K562 (cell line): ENCODE results near the gene GALNT7. TPM values are rescaled to one million over a fixed set of nuclear protein-coding genes. Genes with fewer than 3 reads are reported as not detected.
A peak's percentile ranks its signal among the peaks of the same experiment; 100 is the strongest.

ENCODE experiments used
- DACH1 ChIP-seq: fragments of 450-650 bp; IDR thresholded peaks from 2 replicates; pipeline ENCODE4 v1.6.1; 2018; ENCODE audit not compliant: partially characterized antibody
- DDX20 ChIP-seq: fragments of 450-650 bp; IDR thresholded peaks from 2 replicates; pipeline ENCODE4 v1.6.1; 2016; ENCODE audit warnings: missing genetic modification characterization, low read depth, mild to moderate bottlenecking, missing compliant biosample characterization, moderate library complexity
- HDAC2 ChIP-seq: fragments of 450-650 bp; IDR thresholded peaks from 2 replicates; pipeline ENCODE4 v1.6.1; 2016; ENCODE audit warnings: mild to moderate bottlenecking
- MED1 ChIP-seq: sonication (generic); formaldehyde crosslinking; IDR thresholded peaks from 2 replicates; pipeline ENCODE4 v1.8.1; 2023; ENCODE audit warnings: missing genetic modification reagents, borderline replicate concordance
- NFIC ChIP-seq: fragments of 450-650 bp; IDR thresholded peaks from 2 replicates; pipeline ENCODE4 v1.6.1; 2017; ENCODE audit warnings: mild to moderate bottlenecking, inconsistent platforms
- NFXL1 ChIP-seq: fragments of 450-650 bp; formaldehyde crosslinking; IDR thresholded peaks from 2 replicates; pipeline ENCODE4 v1.4.0; 2021; ENCODE audit warnings: mild to moderate bottlenecking
- NR1H2 ChIP-seq: sonication (generic); formaldehyde crosslinking; IDR thresholded peaks from 2 replicates; pipeline ENCODE4 v1.4.0; 2020; ENCODE audit warnings: mild to moderate bottlenecking, missing genetic modification reagents
- NR2C2 ChIP-seq, 2 experiments: fragments of 200-800 bp in 1 of 2; sonication (Bioruptor generic) in 1 of 2; sonication (generic) in 1 of 2; formaldehyde crosslinking in 1 of 2; IDR thresholded peaks; 2 replicates each; pipeline versions ENCODE4 v1.6.1 to v1.8.0; 2016 to 2022; ENCODE audit warnings: mild to moderate bottlenecking in 1 of 2, missing compliant biosample characterization in 1 of 2, missing genetic modification characterization in 1 of 2, missing genetic modification reagents in 1 of 2
- PPARD ChIP-seq: fragments of 250-450 bp; sonication (Bioruptor Pico); IDR thresholded peaks from 2 replicates; pipeline ENCODE4 v1.8.0; 2022; ENCODE audit warnings: inconsistent platforms, mild to moderate bottlenecking, moderate library complexity
- PYGO2 ChIP-seq: fragments of 450-650 bp; IDR thresholded peaks from 2 replicates; pipeline ENCODE4 v1.6.1; 2016; ENCODE audit warnings: mild to moderate bottlenecking, missing genetic modification characterization, moderate library complexity, missing compliant biosample characterization
- SREBF2 ChIP-seq: sonication (generic); formaldehyde crosslinking; IDR thresholded peaks from 2 replicates; pipeline ENCODE4 v1.4.0; 2020; ENCODE audit warnings: mild to moderate bottlenecking, missing genetic modification reagents
- ZBTB17 ChIP-seq: fragments of 450-650 bp; formaldehyde crosslinking; IDR thresholded peaks from 2 replicates; pipeline ENCODE4 v1.4.0; 2020; ENCODE audit warnings: mild to moderate bottlenecking
- ZC3H11A ChIP-seq: IDR thresholded peaks from 2 replicates; pipeline ENCODE4 v1.6.1; 2012; ENCODE audit warnings: low read depth, low read length, improper control_type of control experiment
- ZKSCAN8 ChIP-seq: fragments of 200-800 bp; sonication (Bioruptor generic); IDR thresholded peaks from 2 replicates; pipeline ENCODE4 v1.6.1; 2016; ENCODE audit warnings: missing genetic modification characterization, missing compliant biosample characterization
- ZNF197 ChIP-seq: fragments of 200-800 bp; sonication (Bioruptor generic); IDR thresholded peaks from 2 replicates; pipeline ENCODE4 v1.6.1; 2016; ENCODE audit warnings: low read depth, missing genetic modification characterization, missing compliant biosample characterization
- ZNF408 ChIP-seq: fragments of 250-450 bp; sonication (Bioruptor Pico); IDR thresholded peaks from 2 replicates; pipeline ENCODE4 v1.4.0; 2020; ENCODE audit warnings: low read depth, mild to moderate bottlenecking, moderate library complexity
- polyA plus RNA-seq, 8 experiments: library from polyadenylated mRNA; depleted of rRNA in 4 of 8; stranded (reverse) in 5 of 8; unstranded in 3 of 8; fragments of >200 nt; fragmentation: Nextera tagmentation in 2 of 8; fragmentation: Illumina TruSeq in 1 of 8; extraction: Ambion mirVana in 2 of 8; extraction: Trizol in 1 of 8; gene quantifications; 2 replicates each; pipeline versions ENCODE4 v1.2.1 to v1.2.3, GENCODE V29; 2011 to 2014; ENCODE audit warnings: inconsistent platforms in 1 of 8, missing spikeins in 1 of 8
- total RNA-seq, 7 experiments: library from RNA; depleted of rRNA in 6 of 7; stranded (reverse); fragments of >200 nt in 6 of 7; fragmentation: Illumina TruSeq in 2 of 7; extraction: Trizol in 2 of 7; gene quantifications; 2 replicates each; pipeline versions ENCODE4 v1.2.1 to v1.2.3, GENCODE V29; 2011 to 2021; ENCODE audit warnings: low replicate concordance in 1 of 7
- TF ChIP-seq, protein P1 (sequence below), 2 experiments: fragments of 450-650 bp in 1 of 2; IDR thresholded peaks; 2 replicates each; pipeline ENCODE4 v1.6.1; 2011 to 2017; ENCODE audit warnings: low read depth in 2 of 2, antibody characterized with exemption in 1 of 2, borderline replicate concordance in 1 of 2, low read length in 1 of 2, mild to moderate bottlenecking in 1 of 2, mixed read lengths in 1 of 2; ENCODE audit not compliant: control insufficient read depth in 1 of 2
- TF ChIP-seq, protein P2 (sequence below): IDR thresholded peaks from 2 replicates; pipeline ENCODE4 v1.6.1; 2014; ENCODE audit warnings: antibody characterized with exemption
- TF ChIP-seq, protein P3 (sequence below): fragments of 450-650 bp; formaldehyde crosslinking; IDR thresholded peaks from 2 replicates; pipeline ENCODE4 v1.4.0; 2020; ENCODE audit warnings: mild to moderate bottlenecking, mixed read lengths
- TF ChIP-seq, protein P4 (sequence below), 2 experiments: IDR thresholded peaks; 2 replicates each; pipeline ENCODE4 v1.6.1; 2011; ENCODE audit warnings: borderline replicate concordance in 1 of 2, control low read depth in 1 of 2, low read depth in 1 of 2, low read length in 1 of 2, mild to moderate bottlenecking in 1 of 2, mixed read lengths in 1 of 2, moderate library complexity in 1 of 2; ENCODE audit not compliant: insufficient read depth in 1 of 2, insufficient read length in 1 of 2, poor library complexity in 1 of 2, severe bottlenecking in 1 of 2; ENCODE audit errors: extremely low read depth in 1 of 2

GALNT7 gene
- total and polyA plus RNA-seq, 9 of the 15 experiments (the other 6 are each of a cell fraction or from before 2014, with no cell fraction given), result 16.7 to 38.7 (median 31.1) TPM

DNA sequence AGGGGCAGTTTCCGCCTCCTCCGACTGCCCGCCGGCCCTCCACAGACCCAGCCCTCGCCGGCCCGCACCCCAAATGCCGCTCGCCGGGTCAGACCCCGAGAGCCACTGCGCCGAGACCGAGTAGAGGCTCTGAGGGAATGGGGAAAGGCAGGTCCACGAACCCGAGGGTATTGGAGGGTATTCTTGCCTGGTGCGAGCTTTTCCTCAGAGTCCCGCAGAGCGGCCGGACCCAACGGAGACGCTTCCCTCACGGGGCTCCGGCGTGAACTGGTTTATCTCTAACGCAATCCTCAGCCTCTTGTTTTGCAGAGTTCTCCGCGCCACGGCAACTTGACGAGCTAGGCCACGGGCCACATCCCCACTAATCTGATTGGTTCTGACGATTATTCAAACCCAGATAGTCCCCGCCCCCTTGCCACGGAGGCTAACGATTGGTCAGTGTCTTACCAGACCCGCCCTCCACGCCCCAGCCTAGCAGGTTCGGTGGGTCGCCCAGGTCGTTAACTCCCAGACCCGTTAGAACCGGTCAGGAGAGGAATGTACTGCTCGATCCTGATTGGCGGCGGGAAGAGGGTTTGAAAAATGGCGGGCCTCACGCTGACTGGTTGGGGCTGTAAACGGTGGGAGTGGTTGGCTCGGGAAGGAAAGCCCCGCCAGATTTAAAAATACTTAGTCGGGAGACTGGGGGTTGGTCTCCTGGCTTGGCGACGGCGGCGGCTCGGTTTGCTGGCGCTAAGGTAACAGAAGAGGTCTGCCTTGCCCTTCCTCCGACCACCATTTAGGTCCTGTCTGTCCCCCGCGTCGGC, 165.7 kb downstream of the GALNT7 start, which contains the start of gene HMGB2 (continued):
- TF ChIP-seq, protein P1, sequence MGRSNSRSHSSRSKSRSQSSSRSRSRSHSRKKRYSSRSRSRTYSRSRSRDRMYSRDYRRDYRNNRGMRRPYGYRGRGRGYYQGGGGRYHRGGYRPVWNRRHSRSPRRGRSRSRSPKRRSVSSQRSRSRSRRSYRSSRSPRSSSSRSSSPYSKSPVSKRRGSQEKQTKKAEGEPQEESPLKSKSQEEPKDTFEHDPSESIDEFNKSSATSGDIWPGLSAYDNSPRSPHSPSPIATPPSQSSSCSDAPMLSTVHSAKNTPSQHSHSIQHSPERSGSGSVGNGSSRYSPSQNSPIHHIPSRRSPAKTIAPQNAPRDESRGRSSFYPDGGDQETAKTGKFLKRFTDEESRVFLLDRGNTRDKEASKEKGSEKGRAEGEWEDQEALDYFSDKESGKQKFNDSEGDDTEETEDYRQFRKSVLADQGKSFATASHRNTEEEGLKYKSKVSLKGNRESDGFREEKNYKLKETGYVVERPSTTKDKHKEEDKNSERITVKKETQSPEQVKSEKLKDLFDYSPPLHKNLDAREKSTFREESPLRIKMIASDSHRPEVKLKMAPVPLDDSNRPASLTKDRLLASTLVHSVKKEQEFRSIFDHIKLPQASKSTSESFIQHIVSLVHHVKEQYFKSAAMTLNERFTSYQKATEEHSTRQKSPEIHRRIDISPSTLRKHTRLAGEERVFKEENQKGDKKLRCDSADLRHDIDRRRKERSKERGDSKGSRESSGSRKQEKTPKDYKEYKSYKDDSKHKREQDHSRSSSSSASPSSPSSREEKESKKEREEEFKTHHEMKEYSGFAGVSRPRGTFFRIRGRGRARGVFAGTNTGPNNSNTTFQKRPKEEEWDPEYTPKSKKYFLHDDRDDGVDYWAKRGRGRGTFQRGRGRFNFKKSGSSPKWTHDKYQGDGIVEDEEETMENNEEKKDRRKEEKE (IDR thresholded peaks at IDR 0.05; ENCODE audit: borderline replicate concordance in 1 of 2, control insufficient read depth in 1 of 2, low read depth in 2 of 2, low read length in 1 of 2), result peak in 1 of 2 experiments; percentile 46; a peak in 1 of 4 replicates
- TF ChIP-seq SREBF2 (CRISPR knock-in tag), result no peak
- TF ChIP-seq PPARD (CRISPR knock-in tag), result no peak
- TF ChIP-seq, protein P2, sequence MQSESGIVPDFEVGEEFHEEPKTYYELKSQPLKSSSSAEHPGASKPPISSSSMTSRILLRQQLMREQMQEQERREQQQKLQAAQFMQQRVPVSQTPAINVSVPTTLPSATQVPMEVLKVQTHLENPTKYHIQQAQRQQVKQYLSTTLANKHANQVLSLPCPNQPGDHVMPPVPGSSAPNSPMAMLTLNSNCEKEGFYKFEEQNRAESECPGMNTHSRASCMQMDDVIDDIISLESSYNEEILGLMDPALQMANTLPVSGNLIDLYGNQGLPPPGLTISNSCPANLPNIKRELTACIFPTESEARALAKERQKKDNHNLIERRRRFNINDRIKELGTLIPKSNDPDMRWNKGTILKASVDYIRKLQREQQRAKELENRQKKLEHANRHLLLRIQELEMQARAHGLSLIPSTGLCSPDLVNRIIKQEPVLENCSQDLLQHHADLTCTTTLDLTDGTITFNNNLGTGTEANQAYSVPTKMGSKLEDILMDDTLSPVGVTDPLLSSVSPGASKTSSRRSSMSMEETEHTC, result no peak
- TF ChIP-seq MED1 (CRISPR knock-in tag), result no peak
- TF ChIP-seq ZBTB17 (CRISPR knock-in tag), result no peak
- no peak for TF ChIP-seq NR1H2
- TF ChIP-seq ZKSCAN8 (CRISPR knock-in tag), result no peak
- peak; percentile 53; the same call in 1 of the 2 replicates for TF ChIP-seq NR2C2 (CRISPR knock-in tag; IDR thresholded peaks at IDR 0.05)
- TF ChIP-seq NR2C2 (tag; IDR thresholded peaks at IDR 0.05), result peak; percentile 65
- no peak for TF ChIP-seq ZC3H11A
- no peak for TF ChIP-seq DDX20
- TF ChIP-seq ZNF197 (CRISPR knock-in tag), result no peak
- no peak; the same call in 1 of the 2 replicates for TF ChIP-seq NFIC
- 0 out of 2 replicates have a peak, but pooled peaks have one; percentile 56 for TF ChIP-seq HDAC2
- TF ChIP-seq PYGO2 (tag), result no peak
- no peak for TF ChIP-seq ZNF408
- TF ChIP-seq NFXL1, result no peak
- TF ChIP-seq, protein P3, sequence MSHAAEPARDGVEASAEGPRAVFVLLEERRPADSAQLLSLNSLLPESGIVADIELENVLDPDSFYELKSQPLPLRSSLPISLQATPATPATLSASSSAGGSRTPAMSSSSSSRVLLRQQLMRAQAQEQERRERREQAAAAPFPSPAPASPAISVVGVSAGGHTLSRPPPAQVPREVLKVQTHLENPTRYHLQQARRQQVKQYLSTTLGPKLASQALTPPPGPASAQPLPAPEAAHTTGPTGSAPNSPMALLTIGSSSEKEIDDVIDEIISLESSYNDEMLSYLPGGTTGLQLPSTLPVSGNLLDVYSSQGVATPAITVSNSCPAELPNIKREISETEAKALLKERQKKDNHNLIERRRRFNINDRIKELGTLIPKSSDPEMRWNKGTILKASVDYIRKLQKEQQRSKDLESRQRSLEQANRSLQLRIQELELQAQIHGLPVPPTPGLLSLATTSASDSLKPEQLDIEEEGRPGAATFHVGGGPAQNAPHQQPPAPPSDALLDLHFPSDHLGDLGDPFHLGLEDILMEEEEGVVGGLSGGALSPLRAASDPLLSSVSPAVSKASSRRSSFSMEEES, result no peak
- TF ChIP-seq, protein P4, sequence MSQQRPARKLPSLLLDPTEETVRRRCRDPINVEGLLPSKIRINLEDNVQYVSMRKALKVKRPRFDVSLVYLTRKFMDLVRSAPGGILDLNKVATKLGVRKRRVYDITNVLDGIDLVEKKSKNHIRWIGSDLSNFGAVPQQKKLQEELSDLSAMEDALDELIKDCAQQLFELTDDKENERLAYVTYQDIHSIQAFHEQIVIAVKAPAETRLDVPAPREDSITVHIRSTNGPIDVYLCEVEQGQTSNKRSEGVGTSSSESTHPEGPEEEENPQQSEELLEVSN (IDR thresholded peaks at IDR 0.05; ENCODE audit: borderline replicate concordance in 1 of 2, extremely low read depth in 1 of 2, insufficient read depth in 1 of 2, insufficient read length in 1 of 2, low read depth in 1 of 2, low read length in 1 of 2, poor library complexity in 1 of 2, severe bottlenecking in 1 of 2), result peak; percentile 45 to 85
- TF ChIP-seq DACH1, result no peak
